HG03378 (cell line): ENCODE measurements around the gene LCTL.
"Not testable (repeated sequence)": the region's sequence is repeated elsewhere in the genome, so short reads cannot be mapped to it uniquely, and the experiment has no call there.

Source experiments
- ATAC-seq: cut with Tn5 transposase; IDR thresholded peaks from one replicate; pipeline ENCODE4 v1.9.1; 2021; ENCODE audit warnings: mild to moderate bottlenecking, moderate library complexity; ENCODE audit not compliant: unreplicated experiment

Gene LCTL

GRCh38 chr15:66503780-66504562 is 61.8 kb downstream of the LCTL start:
- no peak for ATAC-seq

- not testable (repeated sequence) for ATAC-seq
Observed at GRCh38 chr15:66503041-66503648, 62.7 kb downstream of the LCTL start.

DNA sequence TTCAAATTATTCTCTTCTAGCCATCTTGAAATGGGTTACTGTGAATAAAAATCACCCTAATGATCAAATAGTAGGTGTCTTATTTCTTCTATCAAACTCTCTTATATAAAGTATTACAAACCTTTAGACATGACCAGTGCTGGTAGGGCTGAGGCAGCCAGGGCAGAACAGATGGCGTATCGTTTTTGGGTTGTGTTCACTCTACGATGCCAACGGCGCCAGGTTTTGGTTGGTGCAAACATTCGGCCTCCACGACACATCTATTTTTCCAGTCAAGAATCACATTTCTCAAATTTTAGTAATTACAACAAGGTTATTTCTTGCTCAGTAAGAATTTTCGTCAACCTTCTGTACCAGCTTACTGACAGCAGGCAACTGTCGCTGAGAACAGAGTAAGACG is 63.3 kb downstream of the LCTL start:
- no peak for ATAC-seq

- ATAC-seq, result not testable (repeated sequence)
Observed at GRCh38 chr15:66500346-66500745, 65.5 kb downstream of the LCTL start.

DNA sequence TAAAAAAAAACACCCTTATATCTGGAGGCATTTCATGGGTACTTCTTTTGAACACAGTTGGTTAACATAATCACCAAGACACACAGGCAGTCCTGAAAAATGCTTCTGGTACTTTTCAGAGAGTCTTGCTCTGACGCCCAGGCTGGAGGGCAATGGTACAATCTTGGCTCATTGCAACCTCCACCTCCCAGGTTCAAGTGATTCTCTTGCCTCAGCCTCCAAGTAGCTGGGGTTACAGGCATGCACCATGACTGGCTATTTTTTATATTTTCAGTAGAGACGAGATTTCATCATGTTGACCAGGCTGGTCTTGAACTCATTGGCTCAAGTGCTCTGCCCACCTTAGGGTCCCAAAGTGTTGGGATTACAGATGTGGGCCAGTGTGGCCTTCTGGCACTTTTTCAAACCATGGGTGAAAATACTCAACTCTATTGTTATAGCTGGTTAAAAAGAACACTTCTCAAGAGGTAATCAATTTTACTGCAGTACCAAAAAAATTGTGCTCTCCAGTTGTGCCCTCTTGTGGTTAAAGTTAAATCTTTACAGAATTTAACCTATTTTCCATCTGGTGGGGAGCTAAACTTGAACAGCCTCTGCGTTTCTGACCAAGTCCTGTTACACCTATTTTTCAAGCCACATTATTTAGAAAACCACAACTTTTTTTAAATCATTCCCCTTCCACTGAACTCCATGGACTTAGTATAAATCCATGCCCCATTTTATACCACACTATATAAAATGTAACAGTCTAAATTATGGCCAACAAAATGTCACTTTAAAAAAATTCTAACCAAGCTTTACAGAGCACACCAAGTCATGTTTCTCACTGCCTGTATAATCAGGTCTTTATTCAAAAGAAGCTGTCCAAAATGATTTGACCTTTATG is 67.1 kb downstream of the LCTL start:
- no peak for ATAC-seq
